Mucosa of stomach (tissue), 1 donor: ENCODE data around the gene SRPK2.

Source experiments
- H3K27me3 ChIP-seq: one replicate; pipeline ENCODE4 v1.7.0; 2013; ENCODE audit warnings: mild to moderate bottlenecking, low read length; ENCODE audit not compliant: control insufficient read depth, insufficient read depth
- H3K36me3 ChIP-seq: one replicate; pipeline ENCODE4 v1.7.0; 2013; ENCODE audit warnings: low read length; ENCODE audit not compliant: control insufficient read depth, insufficient read depth
- H3K4me1 ChIP-seq: one replicate; pipeline ENCODE4 v1.7.0; 2013; ENCODE audit warnings: mild to moderate bottlenecking, low read length; ENCODE audit not compliant: control insufficient read depth, insufficient read depth
- H3K4me3 ChIP-seq: one replicate; pipeline ENCODE4 v1.7.0; 2013; ENCODE audit warnings: low read length
- H3K9ac ChIP-seq: one replicate; pipeline ENCODE4 v1.7.0; 2013; ENCODE audit warnings: mild to moderate bottlenecking, low read length, moderate library complexity
- H3K9me3 ChIP-seq: one replicate; pipeline ENCODE4 v1.7.0; 2013; ENCODE audit warnings: mild to moderate bottlenecking, low read length, moderate library complexity; ENCODE audit not compliant: control insufficient read depth
- donor health status: Pancreatic carcinoma.

SRPK2 gene

DNA sequence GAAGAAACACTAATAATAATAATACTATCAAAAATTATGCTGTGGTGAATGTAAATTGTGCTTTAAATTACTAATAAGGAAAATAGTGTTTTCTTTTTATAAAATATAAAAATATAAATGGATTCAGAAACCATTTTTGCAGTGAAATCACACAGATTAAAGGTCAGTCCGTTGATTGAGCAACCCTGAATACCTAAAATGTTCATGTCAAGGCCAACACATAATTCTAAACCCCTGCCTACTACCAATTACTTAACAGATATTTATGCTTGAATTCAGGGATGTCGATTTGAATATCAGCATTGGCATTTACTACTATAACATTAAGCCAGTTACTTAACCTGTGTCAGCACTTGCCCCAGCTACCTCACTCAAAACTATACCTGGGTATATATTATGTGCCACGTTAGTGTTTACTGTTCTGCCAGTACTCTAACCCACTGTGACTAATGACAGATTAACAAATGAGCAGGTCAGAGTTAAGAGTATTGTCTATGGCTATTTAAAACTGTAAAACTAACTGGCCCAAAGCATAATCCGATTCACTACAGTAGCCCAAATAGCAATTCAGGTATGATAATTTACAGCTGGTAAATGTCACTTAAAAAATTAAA, 209.7 kb downstream of the SRPK2 start:
- Histone ChIP-seq H3K4me1 (peaks cover 5% of the 10 kb centered on the region), H3K36me3 (no peaks in the 10 kb centered on the region), H3K4me3 (no peak overlapping the region), H3K9ac (no peak overlapping the region), H3K27me3 (no peaks in the 10 kb centered on the region), H3K9me3 (no peaks in the 10 kb centered on the region)

DNA sequence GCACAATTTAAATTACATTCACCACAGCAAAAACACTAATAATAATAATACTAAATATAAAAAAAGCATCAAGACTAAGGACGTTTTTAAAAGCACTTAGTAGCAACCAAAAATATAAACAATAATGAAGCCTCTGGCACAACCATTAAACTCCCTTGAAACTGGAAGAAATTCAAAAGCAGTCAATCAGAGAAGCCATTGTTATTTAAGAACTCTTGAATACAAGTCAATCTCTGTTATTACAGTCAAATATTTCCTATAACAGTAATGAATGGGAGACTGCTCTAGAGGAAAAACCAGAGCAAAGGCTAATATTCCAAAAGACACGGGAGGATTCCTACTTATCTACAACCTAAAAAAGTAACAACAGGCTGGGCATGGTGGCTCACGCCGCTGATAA, 210.5 kb downstream of the SRPK2 start:
- Histone ChIP-seq H3K4me3 (no peak overlapping the region), H3K36me3 (no peaks in the 10 kb centered on the region), H3K9ac (no peak overlapping the region), H3K9me3 (no peaks in the 10 kb centered on the region), H3K27me3 (no peaks in the 10 kb centered on the region), H3K4me1 (peaks cover 5% of the 10 kb centered on the region)

DNA sequence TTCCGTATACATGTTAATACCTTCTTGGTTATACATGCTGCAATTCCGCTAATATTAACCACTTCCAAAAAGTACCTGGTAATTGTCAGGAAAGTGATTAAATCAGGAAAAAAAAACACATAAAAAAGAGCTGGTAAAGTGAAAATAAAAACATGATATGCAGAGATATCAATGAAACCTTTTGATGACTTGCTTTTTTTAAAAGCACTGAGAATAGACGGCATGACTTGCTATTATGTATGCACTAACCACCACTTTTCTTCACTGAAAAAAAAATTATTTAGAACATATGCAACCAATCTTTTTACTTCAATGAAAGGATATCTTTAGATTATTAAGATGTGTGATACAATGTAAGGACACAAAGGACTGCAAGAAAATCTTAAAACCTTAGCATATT, 211.7 kb downstream of the SRPK2 start:
- H3K36me3 ChIP-seq, result no peaks in the 10 kb centered on the region
- no peak overlapping the region for H3K4me3 ChIP-seq
- peaks cover 5% of the 10 kb centered on the region for H3K4me1 ChIP-seq
- H3K9ac ChIP-seq, result no peak overlapping the region
- H3K27me3 ChIP-seq, result no peaks in the 10 kb centered on the region
- no peaks in the 10 kb centered on the region for H3K9me3 ChIP-seq

DNA sequence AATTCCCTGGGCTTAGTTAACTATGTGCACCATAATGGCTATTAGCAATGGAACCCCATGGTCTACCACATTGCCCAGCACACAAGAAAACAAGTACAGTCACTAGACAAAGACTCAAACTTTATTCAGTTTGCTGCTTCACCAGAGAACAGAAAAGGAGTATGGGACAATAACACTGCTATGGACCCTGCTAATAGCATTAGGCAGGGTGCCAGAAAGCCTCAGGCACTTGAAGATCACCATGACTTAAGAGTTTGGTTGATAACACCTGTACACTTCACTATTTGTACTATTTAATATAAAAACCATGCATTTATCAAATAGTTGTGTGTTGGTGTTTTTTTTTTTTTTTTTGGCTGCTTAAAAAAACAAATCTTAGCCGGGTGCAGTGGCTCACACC, 215.1 kb downstream of the SRPK2 start:
- Histone ChIP-seq H3K9ac (no peak overlapping the region), H3K36me3 (no peaks in the 10 kb centered on the region), H3K9me3 (no peaks in the 10 kb centered on the region)

DNA sequence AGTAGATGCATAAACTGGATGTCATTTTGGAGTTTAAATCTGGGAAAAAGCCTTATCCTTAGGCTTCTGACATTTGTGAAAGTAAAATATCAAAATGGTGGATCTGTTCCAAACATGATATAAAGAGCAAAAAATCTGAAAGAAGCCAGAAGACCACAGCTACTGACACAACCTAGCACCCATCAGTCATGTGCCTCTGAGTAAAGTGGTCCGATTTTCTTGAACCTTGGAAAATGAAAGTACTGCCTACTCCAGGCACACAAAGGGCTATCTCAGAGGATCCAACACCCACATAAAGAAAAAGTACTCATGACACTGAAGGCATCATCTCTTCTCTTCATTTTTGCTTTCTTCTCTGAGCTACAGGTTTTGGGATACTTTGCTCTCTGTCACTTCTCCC, 224.0 kb downstream of the SRPK2 start:
- H3K36me3 ChIP-seq, result no peaks in the 10 kb centered on the region
- H3K9me3 ChIP-seq, result no peaks in the 10 kb centered on the region

More for the DNA sequence above, 215.1 kb downstream of the SRPK2 start:
- H3K27me3 ChIP-seq, result no peaks in the 10 kb centered on the region
- no peaks in the 10 kb centered on the region for H3K4me1 ChIP-seq
- H3K4me3 ChIP-seq, result no peak overlapping the region

DNA sequence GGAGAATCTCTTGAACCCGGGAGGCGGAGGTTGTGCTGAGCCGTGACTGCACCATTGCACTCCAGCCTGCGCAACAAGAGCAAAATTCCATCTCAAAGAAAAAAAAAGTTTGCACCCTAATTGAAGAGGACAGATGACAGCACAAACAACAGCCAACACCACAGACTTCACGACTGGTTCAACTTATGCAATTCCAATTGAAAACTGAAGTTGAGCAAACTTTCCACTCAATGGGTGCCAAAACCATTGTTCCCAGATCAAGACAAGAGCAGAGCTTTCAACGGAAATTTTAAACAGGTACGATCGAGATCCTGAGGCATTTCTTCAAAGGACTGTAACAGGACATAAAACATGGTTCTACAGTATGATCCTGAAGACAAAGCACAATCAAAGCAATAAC, 225.0 kb downstream of the SRPK2 start:
- Histone ChIP-seq H3K4me1 (no peaks in the 10 kb centered on the region), H3K27me3 (no peaks in the 10 kb centered on the region), H3K36me3 (no peaks in the 10 kb centered on the region), H3K9me3 (no peaks in the 10 kb centered on the region), H3K9ac (no peak overlapping the region), H3K4me3 (no peak overlapping the region)

More for the DNA sequence above, 224.0 kb downstream of the SRPK2 start:
- H3K27me3 ChIP-seq, result no peaks in the 10 kb centered on the region
- H3K4me3 ChIP-seq, result no peak overlapping the region
- H3K4me1 ChIP-seq, result no peaks in the 10 kb centered on the region
- H3K9ac ChIP-seq, result no peak overlapping the region

DNA sequence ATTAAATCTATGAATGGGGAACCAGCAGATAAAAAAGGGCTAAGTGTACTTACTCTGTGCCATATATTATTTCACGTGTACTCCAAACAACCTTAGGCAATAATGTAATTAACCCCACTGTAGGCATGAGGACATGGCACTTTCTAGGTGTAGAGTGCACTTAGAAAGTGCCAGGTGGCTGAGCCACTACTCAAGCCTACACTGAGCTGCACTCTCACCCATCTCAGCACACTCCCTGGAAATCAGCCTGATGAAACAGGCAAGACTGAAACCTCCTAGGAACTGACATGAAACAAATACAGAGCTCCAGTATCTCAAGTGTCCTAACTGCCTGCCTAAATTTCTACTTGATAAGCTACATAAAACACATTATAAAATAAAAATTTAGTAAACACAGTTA, 227.4 kb downstream of the SRPK2 start:
- H3K4me3 ChIP-seq, result no peak overlapping the region
- no peaks in the 10 kb centered on the region for H3K4me1 ChIP-seq
- H3K9ac ChIP-seq, result no peak overlapping the region
- no peaks in the 10 kb centered on the region for H3K27me3 ChIP-seq
- no peaks in the 10 kb centered on the region for H3K36me3 ChIP-seq
- H3K9me3 ChIP-seq, result no peaks in the 10 kb centered on the region

DNA sequence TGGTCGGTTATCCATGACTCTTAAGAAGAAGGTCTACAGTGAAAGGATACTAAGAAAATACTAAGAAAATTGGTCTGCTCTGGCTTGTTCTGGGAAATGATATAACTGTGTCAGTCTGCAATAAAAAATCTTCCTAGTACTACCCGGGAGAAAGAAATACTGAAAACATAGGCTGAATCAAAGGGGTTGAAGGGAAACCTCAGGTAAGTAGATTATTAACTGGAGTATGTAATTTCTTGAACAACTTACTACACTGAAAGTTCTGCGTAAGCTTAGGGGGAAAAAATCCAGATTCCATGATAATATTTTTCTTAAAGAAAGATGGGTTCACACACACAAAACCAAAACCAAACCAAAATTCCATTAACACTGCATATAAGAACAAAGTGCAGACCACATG, 231.4 kb downstream of the SRPK2 start:
- H3K9ac ChIP-seq, result no peak overlapping the region
- H3K9me3 ChIP-seq, result no peaks in the 10 kb centered on the region
- H3K4me3 ChIP-seq, result no peak overlapping the region
- H3K4me1 ChIP-seq, result no peaks in the 10 kb centered on the region
- H3K27me3 ChIP-seq, result no peaks in the 10 kb centered on the region
- H3K36me3 ChIP-seq, result no peaks in the 10 kb centered on the region

DNA sequence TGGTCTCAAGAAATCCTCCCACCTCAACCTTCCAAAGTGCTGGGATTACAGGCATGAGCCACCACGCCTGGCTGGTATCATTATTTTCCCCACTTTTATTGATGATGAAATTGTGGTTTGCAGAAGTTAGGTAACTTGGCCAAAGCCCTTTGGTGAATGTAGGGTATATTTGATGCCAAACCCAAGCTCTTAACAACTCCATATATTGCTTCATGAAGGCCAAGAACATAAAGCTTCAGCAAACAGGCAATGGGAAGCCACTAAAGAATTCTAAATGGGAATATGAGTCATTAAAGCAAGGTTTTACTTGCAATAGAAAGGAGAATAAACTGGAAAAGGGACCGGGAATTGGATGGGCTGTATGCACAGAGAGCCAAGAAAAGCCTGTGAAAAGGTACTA, 232.0 kb downstream of the SRPK2 start:
- no peaks in the 10 kb centered on the region for H3K27me3 ChIP-seq
- H3K4me3 ChIP-seq, result no peak overlapping the region
- H3K4me1 ChIP-seq, result no peaks in the 10 kb centered on the region
- no peaks in the 10 kb centered on the region for H3K9me3 ChIP-seq
- H3K36me3 ChIP-seq, result no peaks in the 10 kb centered on the region
- H3K9ac ChIP-seq, result no peak overlapping the region

DNA sequence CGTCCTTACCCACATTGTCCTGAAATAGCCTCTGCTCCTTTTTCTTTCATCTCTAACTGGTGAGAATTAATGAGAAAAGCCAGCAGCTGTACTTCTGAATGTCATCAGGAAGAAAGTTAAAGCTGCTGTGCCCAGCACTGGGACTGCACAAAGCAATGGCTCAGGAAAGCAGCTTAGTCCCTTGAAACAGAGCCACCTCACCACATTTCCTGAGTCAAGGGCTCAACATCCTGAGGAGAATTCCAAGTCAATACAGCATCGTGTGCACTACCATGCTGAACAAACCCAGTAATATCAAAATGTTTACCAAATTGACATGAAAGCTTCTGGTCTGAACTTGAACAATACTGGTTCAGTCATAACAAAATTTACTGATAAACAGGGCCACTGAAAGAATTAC, 234.6 kb downstream of the SRPK2 start:
- Histone ChIP-seq H3K36me3 (no peaks in the 10 kb centered on the region), H3K4me3 (no peak overlapping the region), H3K9me3 (no peaks in the 10 kb centered on the region), H3K4me1 (no peaks in the 10 kb centered on the region), H3K27me3 (no peaks in the 10 kb centered on the region), H3K9ac (no peak overlapping the region)

DNA sequence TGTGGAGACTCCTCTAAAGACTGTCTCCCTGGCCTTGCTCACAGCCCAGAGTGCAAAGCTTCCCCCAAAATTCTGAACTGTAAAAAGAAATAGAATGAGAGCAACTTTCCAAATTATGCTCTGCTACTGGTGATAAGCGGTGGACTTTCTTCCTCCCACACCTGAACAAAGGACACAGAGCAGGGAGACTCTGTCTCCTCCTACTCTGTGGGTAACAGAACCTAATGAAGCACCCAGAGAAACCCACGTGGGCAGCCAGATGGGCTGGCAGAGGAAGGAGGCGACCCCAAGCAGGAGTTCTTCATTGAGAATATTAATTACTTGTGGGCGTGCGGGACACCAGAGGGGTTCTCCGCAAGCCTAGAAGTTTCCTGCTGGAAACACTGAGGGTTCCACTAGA, 235.2 kb downstream of the SRPK2 start:
- no peaks in the 10 kb centered on the region for H3K9me3 ChIP-seq
- H3K9ac ChIP-seq, result no peak overlapping the region
- H3K27me3 ChIP-seq, result no peaks in the 10 kb centered on the region
- H3K4me3 ChIP-seq, result no peak overlapping the region
- H3K36me3 ChIP-seq, result no peaks in the 10 kb centered on the region
- H3K4me1 ChIP-seq, result no peaks in the 10 kb centered on the region

DNA sequence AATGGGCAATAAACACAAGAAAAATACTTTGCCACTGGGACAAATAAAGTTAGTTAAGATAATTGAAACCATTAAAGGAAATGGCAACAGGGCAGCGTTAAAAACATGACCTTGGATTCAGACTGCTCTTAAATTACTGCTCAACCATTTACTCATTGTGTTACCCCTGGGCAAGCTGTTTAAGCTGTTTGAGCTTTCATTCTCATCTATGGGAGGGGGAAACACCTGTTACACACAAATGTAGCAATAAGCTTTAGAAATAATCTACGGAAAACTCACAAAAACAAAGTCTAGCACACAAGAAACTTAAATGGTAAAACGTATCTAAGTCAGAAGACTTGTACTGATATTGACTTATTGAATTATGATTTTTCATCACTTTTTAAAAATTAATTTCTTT, 237.6 kb downstream of the SRPK2 start:
- H3K4me1 ChIP-seq, result no peaks in the 10 kb centered on the region
- no peak overlapping the region for H3K9ac ChIP-seq
- no peak overlapping the region for H3K4me3 ChIP-seq
- no peaks in the 10 kb centered on the region for H3K27me3 ChIP-seq
- no peaks in the 10 kb centered on the region for H3K36me3 ChIP-seq
- no peaks in the 10 kb centered on the region for H3K9me3 ChIP-seq

DNA sequence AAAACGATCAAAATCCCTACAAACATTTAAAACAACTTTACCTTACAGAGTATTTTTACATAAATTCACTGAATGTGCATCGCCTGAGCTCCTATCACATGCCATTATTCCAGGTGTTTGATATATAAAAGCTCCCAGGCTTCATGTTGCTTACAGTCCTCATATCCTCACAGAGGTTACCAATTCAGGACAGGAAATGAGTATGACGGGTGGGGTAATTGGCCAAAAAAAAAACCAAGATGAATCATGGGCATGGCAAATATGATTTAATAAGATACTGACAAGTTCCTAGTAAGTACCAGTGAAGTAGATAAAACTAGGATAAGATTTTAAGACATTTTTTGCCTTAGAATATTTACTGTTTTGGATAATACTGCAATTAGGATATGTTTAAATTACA, 238.9 kb downstream of the SRPK2 start:
- Histone ChIP-seq H3K9me3 (no peaks in the 10 kb centered on the region), H3K4me3 (no peak overlapping the region), H3K4me1 (no peaks in the 10 kb centered on the region), H3K36me3 (no peaks in the 10 kb centered on the region), H3K27me3 (no peaks in the 10 kb centered on the region), H3K9ac (no peak overlapping the region)
